ENCODE measurements around the gene SANBR. TPM values are rescaled to one million over a fixed set of nuclear protein-coding genes. Genes with fewer than 3 reads are reported as not detected.
"Not testable (repeated sequence)": the region's sequence is repeated elsewhere in the genome, so short reads cannot be mapped to it uniquely, and the experiment has no call there.

The SANBR gene
- total RNA-seq, 1 donor from 2014 or later: 57.0 TPM

DNA sequence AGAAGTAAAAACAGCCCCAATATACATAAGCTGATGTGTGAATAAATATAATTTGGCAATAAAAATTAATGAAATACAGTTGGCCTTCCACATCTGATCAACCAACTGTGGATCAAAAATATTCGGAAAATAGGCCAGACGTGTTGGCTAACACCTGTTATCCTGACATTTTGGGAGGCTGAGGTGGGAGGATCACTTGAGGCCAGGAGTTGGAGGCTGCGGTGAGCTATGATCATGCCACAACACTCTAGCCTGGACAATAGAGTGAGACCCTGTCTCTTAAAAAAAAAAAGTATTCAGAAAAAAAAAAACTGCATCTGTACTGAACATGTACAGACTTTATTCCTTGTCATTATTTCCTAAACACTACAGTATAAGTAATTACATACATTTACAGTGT lies 36.1 kb upstream of the SANBR start:
- peaks cover 1% of the 10 kb centered on the region for H3K9me3 Mint-ChIP-seq (ENCODE audit: unreplicated experiment)
- DNase-seq: no peak
- H3K36me3 Mint-ChIP-seq (ENCODE audit: unreplicated experiment): peaks cover 10% of the 10 kb centered on the region
- TF ChIP-seq, protein P1, sequence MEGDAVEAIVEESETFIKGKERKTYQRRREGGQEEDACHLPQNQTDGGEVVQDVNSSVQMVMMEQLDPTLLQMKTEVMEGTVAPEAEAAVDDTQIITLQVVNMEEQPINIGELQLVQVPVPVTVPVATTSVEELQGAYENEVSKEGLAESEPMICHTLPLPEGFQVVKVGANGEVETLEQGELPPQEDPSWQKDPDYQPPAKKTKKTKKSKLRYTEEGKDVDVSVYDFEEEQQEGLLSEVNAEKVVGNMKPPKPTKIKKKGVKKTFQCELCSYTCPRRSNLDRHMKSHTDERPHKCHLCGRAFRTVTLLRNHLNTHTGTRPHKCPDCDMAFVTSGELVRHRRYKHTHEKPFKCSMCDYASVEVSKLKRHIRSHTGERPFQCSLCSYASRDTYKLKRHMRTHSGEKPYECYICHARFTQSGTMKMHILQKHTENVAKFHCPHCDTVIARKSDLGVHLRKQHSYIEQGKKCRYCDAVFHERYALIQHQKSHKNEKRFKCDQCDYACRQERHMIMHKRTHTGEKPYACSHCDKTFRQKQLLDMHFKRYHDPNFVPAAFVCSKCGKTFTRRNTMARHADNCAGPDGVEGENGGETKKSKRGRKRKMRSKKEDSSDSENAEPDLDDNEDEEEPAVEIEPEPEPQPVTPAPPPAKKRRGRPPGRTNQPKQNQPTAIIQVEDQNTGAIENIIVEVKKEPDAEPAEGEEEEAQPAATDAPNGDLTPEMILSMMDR (IDR thresholded peaks at IDR 0.05; ENCODE audit: partially characterized antibody, unreplicated experiment): no peak
- no peak overlapping the region for H3K27ac Mint-ChIP-seq (ENCODE audit: unreplicated experiment)
- no peaks in the 10 kb centered on the region for H3K27me3 Mint-ChIP-seq (ENCODE audit: unreplicated experiment)
- H3K4me1 Mint-ChIP-seq (ENCODE audit: low read depth, unreplicated experiment): no peaks in the 10 kb centered on the region
- no peak overlapping the region for H3K4me3 Mint-ChIP-seq (ENCODE audit: unreplicated experiment)

- not testable (repeated sequence) for H3K27ac Mint-ChIP-seq (ENCODE audit: unreplicated experiment); H3K27me3 Mint-ChIP-seq (ENCODE audit: unreplicated experiment); H3K4me3 Mint-ChIP-seq (ENCODE audit: unreplicated experiment); H3K9me3 Mint-ChIP-seq (ENCODE audit: unreplicated experiment); H3K4me1 Mint-ChIP-seq (ENCODE audit: low read depth, unreplicated experiment); DNase-seq
- H3K36me3 Mint-ChIP-seq (ENCODE audit: unreplicated experiment): peaks cover 28% of the 10 kb centered on the region
These were observed 31.1 kb upstream of the SANBR start for GRCh38 chr2:61034592-61034991.

- not testable (repeated sequence) for H3K27ac Mint-ChIP-seq (ENCODE audit: unreplicated experiment); H3K9me3 Mint-ChIP-seq (ENCODE audit: unreplicated experiment); H3K27me3 Mint-ChIP-seq (ENCODE audit: unreplicated experiment); H3K4me1 Mint-ChIP-seq (ENCODE audit: low read depth, unreplicated experiment); DNase-seq; H3K4me3 Mint-ChIP-seq (ENCODE audit: unreplicated experiment)
- peaks cover 26% of the 10 kb centered on the region for H3K36me3 Mint-ChIP-seq (ENCODE audit: unreplicated experiment)
These were observed 29.0 kb upstream of the SANBR start for GRCh38 chr2:61036643-61037042.

DNA sequence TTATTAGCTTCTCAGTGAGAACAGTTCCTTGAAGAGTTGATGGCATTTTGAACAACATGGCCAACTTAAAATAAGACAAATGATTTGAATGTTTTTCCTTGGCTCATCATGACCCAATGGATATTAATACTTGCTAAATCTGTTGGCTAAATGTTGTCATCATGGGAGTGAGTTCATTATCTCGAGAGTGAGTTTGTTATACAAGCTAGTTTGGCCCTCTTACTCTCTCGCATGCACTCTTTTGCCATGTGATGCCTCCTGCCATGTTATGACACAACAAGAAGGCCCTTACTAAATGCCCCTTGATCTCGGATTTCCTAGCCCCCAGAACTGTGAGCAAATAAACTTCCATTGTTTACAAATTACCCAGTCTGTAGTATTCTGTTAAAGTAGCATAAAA lies 22.9 kb upstream of the SANBR start:
- DNase-seq: no peak
- TF ChIP-seq, protein P1 (IDR thresholded peaks at IDR 0.05; ENCODE audit: partially characterized antibody, unreplicated experiment): no peak
- peaks cover 3% of the 10 kb centered on the region for H3K36me3 Mint-ChIP-seq (ENCODE audit: unreplicated experiment)
- no peak overlapping the region for H3K4me3 Mint-ChIP-seq (ENCODE audit: unreplicated experiment)
- peaks cover 5% of the 10 kb centered on the region for H3K9me3 Mint-ChIP-seq (ENCODE audit: unreplicated experiment)
- H3K4me1 Mint-ChIP-seq (ENCODE audit: low read depth, unreplicated experiment): no peaks in the 10 kb centered on the region
- no peak overlapping the region for H3K27ac Mint-ChIP-seq (ENCODE audit: unreplicated experiment)
- peaks cover 2% of the 10 kb centered on the region for H3K27me3 Mint-ChIP-seq (ENCODE audit: unreplicated experiment)

DNA sequence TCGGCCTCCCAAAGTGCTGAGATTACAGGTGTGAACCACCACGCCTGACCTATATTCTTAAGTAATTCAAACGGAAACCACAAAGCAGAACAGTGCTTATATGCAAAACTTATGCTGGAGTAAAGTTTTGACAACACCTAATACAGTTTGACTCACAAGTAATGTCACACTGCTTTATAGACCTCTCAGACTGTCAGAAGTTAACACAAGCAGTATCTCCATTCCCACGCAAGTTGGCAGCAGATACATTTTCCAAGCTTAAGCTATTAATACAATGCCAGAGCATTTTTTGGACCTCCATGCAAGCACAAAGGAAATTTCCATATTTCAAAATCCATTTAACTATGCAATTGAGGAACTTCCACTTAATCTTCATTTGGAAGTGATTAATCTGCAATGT lies 21.0 kb upstream of the SANBR start:
- H3K4me1 Mint-ChIP-seq (ENCODE audit: low read depth, unreplicated experiment): no peaks in the 10 kb centered on the region
- no peak for DNase-seq
- no peak overlapping the region for H3K27ac Mint-ChIP-seq (ENCODE audit: unreplicated experiment)
- no peaks in the 10 kb centered on the region for H3K27me3 Mint-ChIP-seq (ENCODE audit: unreplicated experiment)
- TF ChIP-seq, protein P1 (IDR thresholded peaks at IDR 0.05; ENCODE audit: partially characterized antibody, unreplicated experiment): no peak
- no peaks in the 10 kb centered on the region for H3K9me3 Mint-ChIP-seq (ENCODE audit: unreplicated experiment)
- no peaks in the 10 kb centered on the region for H3K36me3 Mint-ChIP-seq (ENCODE audit: unreplicated experiment)
- no peak overlapping the region for H3K4me3 Mint-ChIP-seq (ENCODE audit: unreplicated experiment)

DNA sequence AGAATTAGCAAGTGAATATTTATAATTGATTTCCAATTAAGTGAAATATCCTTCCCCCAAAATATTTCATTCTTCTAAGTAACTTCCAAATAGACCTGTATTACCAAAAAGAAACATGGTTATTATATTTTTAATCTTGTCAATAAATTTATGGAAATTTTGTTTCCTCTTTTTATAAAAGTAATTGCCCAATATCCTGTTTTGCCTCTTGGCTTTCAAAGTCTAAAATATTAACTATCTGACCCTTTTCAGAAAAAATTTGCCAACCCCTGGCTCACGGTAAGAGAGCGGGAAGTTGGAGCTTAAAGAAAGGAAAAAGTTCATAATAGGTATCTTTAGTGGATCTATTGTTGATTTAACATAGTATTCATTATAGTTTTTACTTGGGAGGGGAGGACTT lies 20.4 kb upstream of the SANBR start:
- Mint-ChIP-seq H3K4me1 (ENCODE audit: low read depth, unreplicated experiment) (no peaks in the 10 kb centered on the region), H3K27me3 (ENCODE audit: unreplicated experiment) (no peaks in the 10 kb centered on the region), H3K9me3 (ENCODE audit: unreplicated experiment) (no peaks in the 10 kb centered on the region), H3K27ac (ENCODE audit: unreplicated experiment) (no peak overlapping the region), H3K4me3 (ENCODE audit: unreplicated experiment) (no peak overlapping the region), H3K36me3 (ENCODE audit: unreplicated experiment) (no peaks in the 10 kb centered on the region)
- TF ChIP-seq, protein P1 (IDR thresholded peaks at IDR 0.05; ENCODE audit: partially characterized antibody, unreplicated experiment): no peak
- no peak for DNase-seq

Data from glutamatergic neuron (in vitro differentiated cells).